Measurements from ENCODE around the gene THPO.

Gene THPO

GRCh38 chr3:184380627-184381260, 2.7 kb upstream of the THPO start:
- H2AFZ ChIP-seq (ENCODE audit: low read length) = no peak overlapping the region
- H3K4me1 ChIP-seq (ENCODE audit: insufficient read depth, low read length, severe bottlenecking) = no peaks in the 10 kb centered on the region
- H3K9me3 ChIP-seq (ENCODE audit: low read length) = no peaks in the 10 kb centered on the region
- H3F3A ChIP-seq (ENCODE audit: insufficient read depth, low read length) = no peaks in the 10 kb centered on the region
- H3K27ac ChIP-seq (ENCODE audit: low read depth, low read length, poor library complexity, severe bottlenecking) = no peak overlapping the region
- no peaks in the 10 kb centered on the region for H3K9me2 ChIP-seq (ENCODE audit: low read depth, low read length)
- peaks cover 7% of the 10 kb centered on the region for H3K27me3 ChIP-seq (ENCODE audit: insufficient read depth, low read length)
- H3K4me2 ChIP-seq (ENCODE audit: low read length) = no peak overlapping the region
- no peaks in the 10 kb centered on the region for H3K79me2 ChIP-seq (ENCODE audit: insufficient read depth, low read length)
- H3K9ac ChIP-seq (ENCODE audit: low read length) = no peak overlapping the region
- no peaks in the 10 kb centered on the region for H4K20me1 ChIP-seq (ENCODE audit: insufficient read depth, low read length)
- no peak overlapping the region for H3K4me3 ChIP-seq (ENCODE audit: low read depth, low read length, poor library complexity, severe bottlenecking)
- no peaks in the 10 kb centered on the region for H3K36me3 ChIP-seq (ENCODE audit: insufficient read depth, low read length)
- TF ChIP-seq CTCF (IDR thresholded peaks at IDR 0.05; ENCODE audit: low read length) (no peak), EZH2 (IDR thresholded peaks at IDR 0.05; ENCODE audit: borderline replicate concordance, low read length) (no peak)

- Histone ChIP-seq H3K9me3 (ENCODE audit: low read length) (no peaks in the 10 kb centered on the region), H3K27me3 (ENCODE audit: insufficient read depth, low read length) (peaks cover 7% of the 10 kb centered on the region), H3K4me1 (ENCODE audit: insufficient read depth, low read length, severe bottlenecking) (no peaks in the 10 kb centered on the region), H3K27ac (ENCODE audit: low read depth, low read length, poor library complexity, severe bottlenecking) (no peak overlapping the region), H3K4me3 (ENCODE audit: low read depth, low read length, poor library complexity, severe bottlenecking) (no peak overlapping the region), H3K9me2 (ENCODE audit: low read depth, low read length) (no peaks in the 10 kb centered on the region), H4K20me1 (ENCODE audit: insufficient read depth, low read length) (no peaks in the 10 kb centered on the region), H3K9ac (ENCODE audit: low read length) (no peak overlapping the region), H3K79me2 (ENCODE audit: insufficient read depth, low read length) (no peaks in the 10 kb centered on the region), H3K36me3 (ENCODE audit: insufficient read depth, low read length) (no peaks in the 10 kb centered on the region), H3K4me2 (ENCODE audit: low read length) (no peak overlapping the region), H3F3A (ENCODE audit: insufficient read depth, low read length) (no peaks in the 10 kb centered on the region), H2AFZ (ENCODE audit: low read length) (no peak overlapping the region)
- TF ChIP-seq EZH2 (IDR thresholded peaks at IDR 0.05; ENCODE audit: borderline replicate concordance, low read length) = no peak
- no peak for TF ChIP-seq CTCF (IDR thresholded peaks at IDR 0.05; ENCODE audit: low read length)
These were observed 2.2 kb upstream of the THPO start for GRCh38 chr3:184380185-184380626.

GRCh38 chr3:184379358-184380184, 1.6 kb upstream of the THPO start, which contains the start of gene CHRD:
TSS of gene CHRD (plus strand) at chr3:184380054. CDS start at chr3:184380319, 265 bp downstream.
- H4K20me1 ChIP-seq (ENCODE audit: insufficient read depth, low read length) = no peaks in the 10 kb centered on the region
- no peak within 1 kb of the TSS for H3K9ac ChIP-seq (ENCODE audit: low read length)
- no peak within 1 kb of the TSS for H3K4me3 ChIP-seq (ENCODE audit: low read depth, low read length, poor library complexity, severe bottlenecking)
- H3K27ac ChIP-seq (ENCODE audit: low read depth, low read length, poor library complexity, severe bottlenecking) = no peak within 1 kb of the TSS
- H3K79me2 ChIP-seq (ENCODE audit: insufficient read depth, low read length) = no peaks in the 10 kb centered on the region
- TF ChIP-seq EZH2 (IDR thresholded peaks at IDR 0.05; ENCODE audit: borderline replicate concordance, low read length) (no peak), CTCF (IDR thresholded peaks at IDR 0.05; ENCODE audit: low read length) (no peak)
- H3K9me2 ChIP-seq (ENCODE audit: low read depth, low read length) = no peaks in the 10 kb centered on the region
- no peak within 1 kb of the TSS for H2AFZ ChIP-seq (ENCODE audit: low read length)
- H3K27me3 ChIP-seq (ENCODE audit: insufficient read depth, low read length) = peaks cover 7% of the 10 kb centered on the region
- no peaks in the 10 kb centered on the region for H3K9me3 ChIP-seq (ENCODE audit: low read length)
- H3K4me2 ChIP-seq (ENCODE audit: low read length) = no peak within 1 kb of the TSS
- H3K36me3 ChIP-seq (ENCODE audit: insufficient read depth, low read length) = no peaks in the 10 kb centered on the region
- H3F3A ChIP-seq (ENCODE audit: insufficient read depth, low read length) = no peaks in the 10 kb centered on the region
- H3K4me1 ChIP-seq (ENCODE audit: insufficient read depth, low read length, severe bottlenecking) = no peaks in the 10 kb centered on the region
